ENCODE data around the gene PLPP7. TPM values are rescaled to one million over a fixed set of nuclear protein-coding genes. Genes with fewer than 3 reads are reported as not detected.

PLPP7 gene
- total RNA-seq, 2 donors from 2014 or later, result 2.1 to 3.6 TPM

- TF ChIP-seq CTCF (IDR thresholded peaks at IDR 0.05) (no peak), POLR2A (IDR thresholded peaks at IDR 0.05) (no peak)
- no peaks in the 10 kb centered on the region for H3K9me3 ChIP-seq
- ATAC-seq (no peak), DNase-seq (no peak)
- H3K27ac ChIP-seq, result peak overlapping the region in 1 of 4 donors; percentile 67
- peaks cover 9% of the 10 kb centered on the region for H3K4me1 ChIP-seq
- H3K4me3 ChIP-seq, result no peak overlapping the region
- H3K36me3 ChIP-seq (replicated peaks in 1 of 2; ENCODE audit: insufficient read depth in 1 of 2, low read depth in 2 of 2), result no peaks in the 10 kb centered on the region
- no peaks in the 10 kb centered on the region for H3K27me3 ChIP-seq
- intact Hi-C loops (cut with DNase I), result no loop called here
- WGBS, 2 donors, result 83 to 100% methylated on average over 2 to 3 of the region's 3 CpGs
These were observed 17.3 kb upstream of the PLPP7 start for GRCh38 chr9:131272212-131272611.

- Histone ChIP-seq H3K27ac (peak overlapping the region in 2 of 4 donors; percentile 36 to 67), H3K36me3 (replicated peaks in 1 of 2; ENCODE audit: insufficient read depth in 1 of 2, low read depth in 2 of 2) (no peaks in the 10 kb centered on the region), H3K9me3 (no peaks in the 10 kb centered on the region), H3K27me3 (no peaks in the 10 kb centered on the region), H3K4me1 (peaks cover 15% of the 10 kb centered on the region), H3K4me3 (no peak overlapping the region)
- DNase-seq, result no peak
- intact Hi-C loops (cut with DNase I), result no loop called here
- no peak for TF ChIP-seq POLR2A (IDR thresholded peaks at IDR 0.05)
- no peak for TF ChIP-seq CTCF (IDR thresholded peaks at IDR 0.05)
- ATAC-seq, result no peak
- 74 to 81% methylated on average over 16 to 22 of the region's 22 CpGs for WGBS, 2 donors
These were observed 16.2 kb upstream of the PLPP7 start for GRCh38 chr9:131273146-131273855.

DNA sequence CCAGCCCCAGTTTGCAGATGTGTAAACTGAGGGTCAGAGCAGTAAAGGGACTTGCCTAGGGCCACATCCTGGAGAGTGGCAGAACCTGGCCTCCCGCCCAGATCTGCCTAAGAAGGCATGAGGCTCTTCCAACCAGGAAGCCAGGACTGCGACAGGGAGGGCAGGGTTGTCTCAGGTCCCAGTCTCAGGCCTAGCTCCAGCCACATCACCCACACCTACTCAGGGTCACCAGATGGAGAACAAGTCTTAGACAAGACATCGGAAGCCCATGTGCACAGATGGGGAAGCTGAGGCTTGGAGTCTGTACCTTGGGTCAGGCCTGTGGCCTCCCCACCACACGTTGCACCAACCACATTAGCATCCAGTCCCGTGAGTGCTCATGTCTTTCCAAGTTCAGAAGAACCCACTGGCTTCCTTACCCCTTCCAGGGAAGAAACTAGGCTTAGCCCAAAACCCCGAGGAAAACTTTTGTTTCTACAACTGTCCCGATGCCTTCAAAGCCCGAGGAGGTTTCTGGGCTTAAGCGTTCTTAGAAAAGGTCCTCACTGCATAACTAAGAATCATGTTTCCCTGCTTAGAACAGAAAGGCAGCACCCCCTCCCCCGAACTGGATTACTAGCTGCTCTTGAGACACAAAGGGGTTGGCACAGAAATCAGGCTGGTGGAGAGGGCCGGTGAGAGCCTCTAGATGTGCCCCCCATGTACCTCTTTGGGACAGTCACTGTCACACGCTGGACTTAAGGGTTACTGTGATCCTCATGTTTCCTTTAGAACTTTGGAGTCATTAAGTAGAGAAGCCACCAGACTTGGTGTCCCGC, 15.5 kb upstream of the PLPP7 start:
- DNase-seq (no peak), ATAC-seq (no peak)
- Histone ChIP-seq H3K27ac (peak overlapping the region in 2 of 4 donors; percentile 36 to 67), H3K4me1 (peaks cover 16% of the 10 kb centered on the region), H3K9me3 (no peaks in the 10 kb centered on the region), H3K27me3 (no peaks in the 10 kb centered on the region), H3K4me3 (no peak overlapping the region), H3K36me3 (replicated peaks in 1 of 2; ENCODE audit: insufficient read depth in 1 of 2, low read depth in 2 of 2) (no peaks in the 10 kb centered on the region)
- intact Hi-C loops (cut with DNase I), result no loop called here
- TF ChIP-seq CTCF (IDR thresholded peaks at IDR 0.05) (no peak), POLR2A (IDR thresholded peaks at IDR 0.05) (no peak)
- 57 to 62% methylated on average over 10 to 13 of the region's 13 CpGs for WGBS, 2 donors

DNA sequence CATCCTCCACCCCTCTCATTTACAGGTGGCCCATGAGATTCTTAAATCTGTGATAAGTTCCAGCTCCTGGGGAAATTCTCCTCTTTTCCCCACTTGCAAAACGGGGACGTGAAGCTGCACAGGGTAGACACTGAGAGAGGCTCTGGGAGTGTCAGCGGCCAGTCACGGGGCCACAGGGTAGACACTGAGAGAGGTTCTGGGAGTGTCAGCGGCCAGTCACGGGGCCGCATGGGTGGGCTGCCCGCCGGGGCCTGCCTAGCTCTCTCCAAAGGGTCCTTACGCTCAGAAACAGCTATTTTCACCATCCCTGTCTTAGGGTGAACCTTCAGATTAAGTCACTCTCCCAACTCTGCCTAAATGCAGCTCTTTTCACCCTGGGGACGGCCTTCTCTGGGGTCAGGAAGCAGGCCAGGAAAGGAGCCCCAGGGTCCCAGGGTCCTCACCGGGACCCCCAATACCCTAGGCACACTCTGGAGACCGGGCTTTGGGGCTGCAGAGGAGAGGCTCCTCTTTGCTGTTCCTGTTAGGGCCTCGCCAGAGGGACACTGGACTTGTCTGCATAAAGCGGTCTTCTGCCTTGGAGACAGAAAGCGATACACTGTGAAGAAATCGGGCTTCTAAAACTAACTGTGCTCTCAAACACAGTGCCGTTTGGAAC, 14.7 kb upstream of the PLPP7 start:
- no peak for ATAC-seq
- Histone ChIP-seq H3K27me3 (no peaks in the 10 kb centered on the region), H3K27ac (peak overlapping the region in 2 of 4 donors; percentile 36 to 67), H3K36me3 (replicated peaks in 1 of 2; ENCODE audit: insufficient read depth in 1 of 2, low read depth in 2 of 2) (no peaks in the 10 kb centered on the region), H3K9me3 (no peaks in the 10 kb centered on the region), H3K4me1 (peaks cover 16% of the 10 kb centered on the region), H3K4me3 (no peak overlapping the region)
- DNase-seq, result peak in 1 of 4 donors; percentile 46
- WGBS, 2 donors, result 55 to 80% methylated on average over 15 to 18 of the region's 18 CpGs
- intact Hi-C loops (cut with DNase I), result no loop called here
- TF ChIP-seq CTCF (IDR thresholded peaks at IDR 0.05) (no peak), POLR2A (IDR thresholded peaks at IDR 0.05) (peak in 1 of 3 donors; percentile 33)
